H9 (cell line): Measurements from ENCODE around the gene KIAA0930. TPM values are rescaled to one million over a fixed set of nuclear protein-coding genes. Genes with fewer than 3 reads are reported as not detected.

Source experiments
- DNase-seq: peaks from one replicate; pipeline ENCODE4 v3.0.0-alpha.2; 2017
- H2AFZ ChIP-seq: one replicate; pipeline ENCODE4 v1.6.1; 2013; ENCODE audit warnings: mild to moderate bottlenecking, low read length, control low read depth, moderate library complexity
- H2AK5ac ChIP-seq: 2 replicates; pipeline ENCODE4 v1.6.1; 2013; ENCODE audit warnings: low read length, control low read depth, mixed read lengths; ENCODE audit not compliant: insufficient read length
- H2BK120ac ChIP-seq: one replicate; pipeline ENCODE4 v1.6.1; 2013; ENCODE audit warnings: low read depth, mild to moderate bottlenecking, low read length, control low read depth, inconsistent platforms; ENCODE audit not compliant: poor library complexity, severe bottlenecking
- H2BK12ac ChIP-seq: 2 replicates; pipeline ENCODE4 v1.6.1; 2013; ENCODE audit warnings: low read length, control low read depth, mixed read lengths, low read depth; ENCODE audit not compliant: insufficient read length
- H2BK15ac ChIP-seq: 2 replicates; pipeline ENCODE4 v1.6.1; 2013; ENCODE audit warnings: low read depth, low read length, control low read depth
- H2BK20ac ChIP-seq: one replicate; pipeline ENCODE4 v1.6.1; 2013; ENCODE audit warnings: low read depth, mild to moderate bottlenecking, low read length, control low read depth, inconsistent platforms; ENCODE audit not compliant: poor library complexity, severe bottlenecking
- H2BK5ac ChIP-seq: 2 replicates; pipeline ENCODE4 v1.6.1; 2013; ENCODE audit warnings: low read length, control low read depth, mixed read lengths; ENCODE audit not compliant: insufficient read length
- H3K14ac ChIP-seq: 2 replicates; pipeline ENCODE4 v1.6.1; 2013; ENCODE audit warnings: low read length, control low read depth; ENCODE audit not compliant: insufficient read depth
- H3K18ac ChIP-seq: 2 replicates; pipeline ENCODE4 v1.6.1; 2013; ENCODE audit warnings: low read depth, mild to moderate bottlenecking, mixed read lengths, low read length, control low read depth; ENCODE audit not compliant: insufficient read length
- H3K23ac ChIP-seq: 2 replicates; pipeline ENCODE4 v1.6.1; 2013; ENCODE audit warnings: low read length, control low read depth, mixed read lengths, low read depth; ENCODE audit not compliant: insufficient read length
- H3K23me2 ChIP-seq: 2 replicates; pipeline ENCODE4 v1.6.1; 2013; ENCODE audit warnings: low read depth, mild to moderate bottlenecking, mixed read lengths, low read length, control low read depth; ENCODE audit not compliant: insufficient read length, poor library complexity, severe bottlenecking
- H3K27ac ChIP-seq: 2 replicates; pipeline ENCODE4 v1.5.1; 2013; ENCODE audit warnings: low read length, control low read depth, mixed read lengths, low read depth; ENCODE audit not compliant: insufficient read length
- H3K27me3 ChIP-seq: 2 replicates; pipeline ENCODE4 v1.6.1; 2013; ENCODE audit warnings: low read length, control low read depth, inconsistent platforms; ENCODE audit not compliant: insufficient read depth
- H3K4ac ChIP-seq: 2 replicates; pipeline ENCODE4 v1.6.1; 2013; ENCODE audit warnings: low read depth, mild to moderate bottlenecking, control low read depth, inconsistent platforms, low read length, moderate library complexity
- H3K4me1 ChIP-seq: 2 replicates; pipeline ENCODE4 v1.6.1; 2013; ENCODE audit warnings: low read length, control low read depth, inconsistent platforms; ENCODE audit not compliant: insufficient read depth
- H3K4me2 ChIP-seq: 2 replicates; pipeline ENCODE4 v1.6.1; 2013; ENCODE audit warnings: low read length, control low read depth, mixed read lengths; ENCODE audit not compliant: insufficient read length, insufficient read depth
- H3K56ac ChIP-seq: 2 replicates; pipeline ENCODE4 v1.6.1; 2013; ENCODE audit warnings: low read depth, mild to moderate bottlenecking, mixed read lengths, low read length, control low read depth; ENCODE audit not compliant: insufficient read length
- H3K79me1 ChIP-seq: 2 replicates; pipeline ENCODE4 v1.6.1; 2013; ENCODE audit warnings: low read depth, mild to moderate bottlenecking, moderate library complexity, low read length, control low read depth, inconsistent platforms; ENCODE audit not compliant: insufficient read depth, poor library complexity, severe bottlenecking
- H3K79me2 ChIP-seq: 2 replicates; pipeline ENCODE4 v1.6.1; 2013; ENCODE audit warnings: low read length, control low read depth, inconsistent platforms; ENCODE audit not compliant: insufficient read depth
- H3K9ac ChIP-seq: 2 replicates; pipeline ENCODE4 v1.6.1; 2013; ENCODE audit warnings: low read length, control low read depth, mixed read lengths; ENCODE audit not compliant: insufficient read length; ENCODE audit errors: extremely low read depth
- H3K9me3 ChIP-seq: one replicate; pipeline ENCODE4 v1.6.1; 2013; ENCODE audit warnings: low read depth, low read length, inconsistent platforms; ENCODE audit not compliant: control insufficient read depth
- H3T11ph ChIP-seq: one replicate; pipeline ENCODE4 v1.6.1; 2013; ENCODE audit warnings: mild to moderate bottlenecking, low read length, control low read depth, inconsistent platforms
- H4K20me1 ChIP-seq: one replicate; pipeline ENCODE4 v1.6.1; 2013; ENCODE audit not compliant: control insufficient read depth, insufficient read length, insufficient read depth
- H4K5ac ChIP-seq: 2 replicates; pipeline ENCODE4 v1.6.1; 2013; ENCODE audit warnings: low read depth, mild to moderate bottlenecking, mixed read lengths, low read length, control low read depth; ENCODE audit not compliant: insufficient read length
- H4K8ac ChIP-seq: replicated peaks from 2 replicates; pipeline ENCODE4 v1.6.1; 2013; ENCODE audit warnings: low read length, control low read depth, mixed read lengths, low read depth; ENCODE audit not compliant: insufficient read length
- H4K91ac ChIP-seq: 2 replicates; pipeline ENCODE4 v1.6.1; 2013; ENCODE audit warnings: low read depth, mild to moderate bottlenecking, moderate library complexity, mixed read lengths, low read length, control low read depth; ENCODE audit not compliant: insufficient read length
- H3K27ac Mint-ChIP-seq, 3 experiments: 2 replicates in 2 of 3; 3 replicates in 1 of 3; pipeline ENCODE4 v1.8.0; 2020 to 2021; ENCODE audit warnings: mixed read lengths in 3 of 3, mild to moderate bottlenecking in 1 of 3, moderate library complexity in 1 of 3
- H3K27me3 Mint-ChIP-seq: 2 replicates; pipeline ENCODE4 v1.8.0; 2021; ENCODE audit warnings: low read depth, mild to moderate bottlenecking, moderate library complexity, mixed read lengths
- H3K36me3 Mint-ChIP-seq, 3 experiments: 2 replicates in 2 of 3; 3 replicates in 1 of 3; pipeline ENCODE4 v1.8.0; 2020 to 2021; ENCODE audit warnings: low read depth in 3 of 3, mixed read lengths in 3 of 3; ENCODE audit not compliant: insufficient read depth in 1 of 3
- H3K4me1 Mint-ChIP-seq, 2 experiments: 2 replicates each; pipeline ENCODE4 v1.8.0; 2020; ENCODE audit warnings: mixed read lengths in 2 of 2
- H3K4me3 Mint-ChIP-seq, 2 experiments: 2 replicates in 1 of 2; 3 replicates in 1 of 2; pipeline ENCODE4 v1.8.0; 2020 to 2021; ENCODE audit warnings: mild to moderate bottlenecking in 2 of 2, mixed read lengths in 2 of 2, moderate library complexity in 1 of 2
- H3K9me3 Mint-ChIP-seq, 2 experiments: 2 replicates in 1 of 2; 3 replicates in 1 of 2; pipeline ENCODE4 v1.8.0; 2020; ENCODE audit warnings: mild to moderate bottlenecking in 2 of 2, mixed read lengths in 2 of 2, moderate library complexity in 1 of 2
- CTCF ChIP-seq: fragments of 200-600 bp; sonication (generic); conservative IDR thresholded peaks from 3 replicates; pipeline ENCODE4 v1.8.0; 2021; ENCODE audit warnings: antibody characterized with exemption, mild to moderate bottlenecking
- WGBS: extraction: QIAGEN DNeasy Blood & Tissue Kit; methylation state at CpG from one replicate; pipeline ENCODE4 v1.1.7; 2013; ENCODE audit warnings: missing lambda C conversion rate, low lambda C conversion rate, mixed read lengths; ENCODE audit not compliant: insufficient read length; ENCODE audit errors: extremely low coverage; 5-methylcytosine and 5-hydroxymethylcytosine counted together
- total RNA-seq: library from RNA; stranded (reverse); gene quantifications from 2 replicates; pipeline ENCODE4 v1.2.1, GENCODE V29; 2021

KIAA0930 gene
- total RNA-seq, 1 experiment from 2014 or later, result 46.2 TPM

DNA sequence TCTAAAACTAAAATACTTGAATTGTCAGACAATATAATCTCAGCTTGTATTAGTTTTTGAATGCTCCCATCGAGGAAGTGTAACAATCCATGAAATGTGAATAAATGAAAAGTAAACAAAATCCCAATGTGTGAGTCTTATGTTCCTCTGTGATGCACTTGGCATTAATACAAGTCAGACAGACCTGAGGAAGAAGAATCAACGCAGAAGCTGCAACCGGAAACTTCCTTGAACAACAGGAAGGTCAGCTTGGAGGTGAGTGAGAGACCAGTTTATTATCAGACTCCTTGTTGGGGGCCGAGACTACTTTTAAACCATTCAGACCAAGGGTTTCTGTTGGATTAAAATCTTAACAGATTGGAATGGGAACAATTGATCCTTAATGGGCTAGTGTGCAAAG lies 52.8 kb downstream of the KIAA0930 start:
- no peak for TF ChIP-seq CTCF
- H3K4me2 ChIP-seq, result no peak overlapping the region
- Mint-ChIP-seq H3K27ac (peak overlapping the region in 1 of 3 experiments; percentile 92; a peak in 2 of 7 replicates), H3K4me3 (no peak overlapping the region), H3K4me1 (peaks cover 20 to 26% of the 10 kb centered on the region in 2 experiments), H3K9me3 (no peaks in the 10 kb centered on the region), H3K36me3 (peaks cover 24 to 49% (median 41%) of the 10 kb centered on the region in 3 experiments; a peak in 6 of 7 replicates), H3K27me3 (no peaks in the 10 kb centered on the region)
- H3K4me1 ChIP-seq, result no peaks in the 10 kb centered on the region; the same call in 1 of the 2 replicates
- H3K56ac ChIP-seq, result no peak overlapping the region
- no peak overlapping the region for H4K91ac ChIP-seq
- H3K4ac ChIP-seq, result no peak overlapping the region
- no peak overlapping the region for H4K5ac ChIP-seq
- no CpG with 5 or more reads among the region's 4 CpGs for WGBS
- no peak overlapping the region for H2AFZ ChIP-seq
- no peaks in the 10 kb centered on the region for H3K23me2 ChIP-seq
- no peak for DNase-seq
- no peaks in the 10 kb centered on the region for H3K9me3 ChIP-seq
- no peaks in the 10 kb centered on the region for H3K27me3 ChIP-seq
- H2AK5ac ChIP-seq, result no peak overlapping the region
- no peak overlapping the region for H2BK12ac ChIP-seq
- no peak overlapping the region for H2BK5ac ChIP-seq
- no peak overlapping the region for H3K27ac ChIP-seq
- H3K79me2 ChIP-seq, result no peaks in the 10 kb centered on the region
- H3K14ac ChIP-seq, result no peak overlapping the region
- no peak overlapping the region for H2BK120ac ChIP-seq
- no peak overlapping the region for H2BK15ac ChIP-seq
- H2BK20ac ChIP-seq, result no peak overlapping the region
- no peak overlapping the region for H3K23ac ChIP-seq
- H3T11ph ChIP-seq, result no peak overlapping the region
- no peaks in the 10 kb centered on the region for H4K20me1 ChIP-seq
- no peaks in the 10 kb centered on the region for H3K79me1 ChIP-seq
- no peak overlapping the region for H3K9ac ChIP-seq
- H3K18ac ChIP-seq, result no peak overlapping the region
- no peak overlapping the region for H4K8ac ChIP-seq
